GM19438 (cell line): ENCODE data around the gene CHL1.

ENCODE experiments used
- ATAC-seq: cut with Tn5 transposase; IDR thresholded peaks from one replicate; pipeline ENCODE4 v1.9.1; 2021; ENCODE audit warnings: low read depth; ENCODE audit not compliant: unreplicated experiment

Gene CHL1

DNA sequence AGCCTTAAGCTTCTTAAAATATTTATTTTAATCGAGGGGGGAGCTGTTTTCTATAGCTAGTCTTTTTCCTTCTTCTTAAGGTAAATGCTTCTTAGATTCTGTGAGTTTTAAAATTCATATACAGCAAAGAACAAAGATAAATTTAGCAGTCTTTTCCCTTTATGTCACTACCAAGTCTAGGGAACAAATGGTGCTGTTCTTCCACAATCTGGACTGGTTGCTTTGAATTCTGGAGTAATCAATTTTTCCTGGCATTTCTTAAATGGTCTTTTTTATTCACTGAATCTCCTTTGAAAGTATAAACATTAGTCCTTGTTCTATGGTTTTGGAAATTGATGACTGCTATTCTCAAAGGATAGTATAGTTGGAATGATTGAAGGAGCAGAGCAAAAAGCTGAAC, 82.8 kb downstream of the CHL1 start:
- ATAC-seq = no peak

DNA sequence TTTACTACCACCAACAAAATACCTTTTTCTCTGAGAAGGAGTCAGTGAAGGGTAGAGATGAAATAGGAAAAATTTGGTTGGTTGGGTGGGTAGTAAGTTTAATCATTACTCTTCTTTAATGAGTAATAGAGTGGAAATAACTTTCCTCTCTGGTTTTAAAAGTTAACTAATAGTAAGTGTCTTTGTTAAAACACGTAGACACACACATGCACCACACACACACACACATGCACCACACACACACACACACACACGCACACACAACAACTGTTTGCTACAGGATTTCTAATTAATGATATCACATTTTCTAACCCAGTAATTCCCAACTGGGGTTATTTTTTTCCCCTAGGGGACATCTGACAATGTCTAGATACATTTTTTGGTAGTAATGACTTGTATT, 84.1 kb downstream of the CHL1 start:
- no peak for ATAC-seq

DNA sequence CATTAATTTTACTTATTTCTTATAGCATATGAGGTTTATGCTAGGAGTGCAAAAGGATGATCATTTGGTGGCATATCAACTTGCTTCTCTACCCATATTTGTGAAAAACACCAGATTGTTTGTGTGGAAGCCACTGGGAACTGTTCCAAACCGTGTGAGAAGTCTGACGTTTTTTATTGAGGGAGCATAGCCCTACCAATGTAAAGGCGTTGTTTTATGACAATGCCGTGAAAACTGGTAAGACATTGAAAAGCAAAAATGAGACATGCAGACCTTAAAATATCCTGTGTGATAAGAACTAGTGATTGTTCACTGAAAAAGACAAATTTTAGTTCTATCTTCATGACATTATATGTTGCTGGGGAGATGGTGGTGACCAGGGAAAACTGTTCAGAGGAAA, 87.8 kb downstream of the CHL1 start:
- ATAC-seq = no peak

DNA sequence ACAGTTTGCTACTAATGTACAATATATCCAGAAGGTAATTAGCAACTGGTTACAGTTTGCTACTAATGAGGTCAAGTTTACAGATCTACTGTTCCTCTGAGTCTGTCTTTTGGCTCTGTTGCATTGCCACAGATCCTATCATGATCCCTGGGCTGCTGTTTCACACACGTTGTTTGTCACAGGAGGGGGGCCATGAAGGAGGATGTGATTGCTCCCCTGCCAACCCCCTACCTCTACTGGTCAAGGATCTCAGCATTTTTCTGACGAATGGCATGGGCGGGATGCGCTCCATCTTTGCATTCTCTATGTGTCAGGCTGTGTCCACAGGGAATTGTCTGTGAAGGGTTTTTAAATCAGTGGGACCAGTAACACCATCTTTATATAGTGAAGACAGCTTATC, 91.9 kb downstream of the CHL1 start:
- no peak for ATAC-seq

DNA sequence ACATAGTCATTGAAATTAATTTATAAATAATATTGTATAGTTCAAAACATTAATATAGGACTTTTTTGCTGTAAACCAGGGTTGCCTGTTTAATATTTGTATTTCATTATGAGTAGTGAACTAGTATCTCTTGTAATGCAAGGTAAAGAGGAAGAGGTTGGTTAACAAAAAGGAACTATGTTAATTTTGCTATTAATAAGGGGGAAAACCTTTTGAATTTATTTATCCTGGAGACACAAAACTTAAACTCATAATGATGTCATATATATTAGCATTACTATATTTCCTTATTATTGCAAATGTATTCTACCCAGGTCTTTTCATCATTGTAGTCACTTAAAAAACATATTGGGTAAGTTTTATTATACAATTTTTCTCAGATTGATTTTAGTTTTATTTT, 94.5 kb downstream of the CHL1 start:
- ATAC-seq = no peak

DNA sequence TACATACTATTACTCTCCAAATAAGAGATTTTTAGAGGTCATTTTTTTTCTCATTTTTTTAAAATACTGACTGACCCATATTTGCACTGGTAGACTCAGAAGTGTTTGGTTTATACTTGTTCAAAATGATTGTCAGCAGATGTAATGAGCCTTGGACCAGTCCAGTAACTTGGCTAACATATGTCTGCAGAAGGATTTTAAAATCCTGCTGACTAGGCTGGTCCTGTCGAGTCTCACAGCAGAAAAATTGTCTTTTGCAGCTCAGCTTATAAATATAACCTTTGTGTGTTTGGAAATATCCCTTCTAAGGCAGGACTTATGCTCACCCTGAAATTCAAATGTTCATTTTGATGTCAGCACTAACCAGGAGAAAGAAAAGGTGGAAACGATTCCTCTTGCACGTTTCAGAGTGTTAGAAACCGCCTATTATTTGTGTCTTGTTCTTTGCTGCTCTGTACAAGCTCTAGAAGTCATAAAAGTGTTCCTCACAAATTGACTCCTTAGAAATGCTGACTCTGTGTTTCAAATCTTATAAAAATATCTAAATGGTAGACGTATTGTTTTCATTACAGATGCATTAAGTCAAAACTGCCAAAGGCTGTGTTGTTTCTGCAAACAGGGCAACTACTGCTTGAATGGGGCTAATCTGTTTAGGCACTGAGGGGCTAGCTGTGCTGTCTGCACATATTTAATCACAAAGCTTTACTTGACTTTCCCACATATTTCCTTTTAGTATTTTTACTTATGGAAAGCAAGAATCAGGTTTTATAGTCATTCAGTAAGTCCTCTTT, 95.3 kb downstream of the CHL1 start:
- no peak for ATAC-seq

DNA sequence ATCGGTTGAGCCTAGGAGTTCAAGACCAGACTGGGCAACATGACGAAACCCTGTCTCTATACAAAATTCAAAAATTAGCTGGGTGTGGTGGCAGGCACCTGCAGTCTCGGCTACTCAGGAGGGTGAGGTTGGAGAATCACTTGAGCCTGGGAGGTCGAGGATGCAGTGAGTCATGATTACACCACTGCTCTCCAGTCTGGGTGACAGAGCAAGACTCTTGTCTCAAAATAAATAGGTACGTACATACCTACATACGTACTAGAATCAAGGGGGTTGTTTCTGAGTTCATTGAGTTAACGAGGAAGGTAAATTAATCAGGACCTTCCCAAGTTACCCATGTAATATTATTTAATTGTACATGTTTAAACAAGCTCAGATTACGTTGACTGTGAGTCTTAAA, 97.5 kb downstream of the CHL1 start:
- no peak for ATAC-seq

DNA sequence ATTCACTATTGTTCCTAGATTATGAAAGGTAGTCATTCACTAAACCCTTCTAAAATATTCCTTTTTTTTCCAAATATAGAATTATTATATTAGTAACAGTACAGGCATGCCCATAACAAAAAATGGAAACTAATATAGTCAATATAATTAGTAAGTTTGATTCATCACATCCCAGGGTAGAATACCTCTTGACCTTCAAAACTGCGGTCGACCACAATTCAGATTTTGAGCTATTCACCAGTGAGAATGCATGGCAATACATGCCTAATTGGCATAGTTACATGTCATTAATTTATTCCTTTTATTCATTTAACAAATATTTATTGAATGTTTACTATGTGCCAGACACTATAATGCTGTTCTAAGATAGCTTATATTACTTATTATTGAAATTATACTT, 98.0 kb downstream of the CHL1 start:
- no peak for ATAC-seq

DNA sequence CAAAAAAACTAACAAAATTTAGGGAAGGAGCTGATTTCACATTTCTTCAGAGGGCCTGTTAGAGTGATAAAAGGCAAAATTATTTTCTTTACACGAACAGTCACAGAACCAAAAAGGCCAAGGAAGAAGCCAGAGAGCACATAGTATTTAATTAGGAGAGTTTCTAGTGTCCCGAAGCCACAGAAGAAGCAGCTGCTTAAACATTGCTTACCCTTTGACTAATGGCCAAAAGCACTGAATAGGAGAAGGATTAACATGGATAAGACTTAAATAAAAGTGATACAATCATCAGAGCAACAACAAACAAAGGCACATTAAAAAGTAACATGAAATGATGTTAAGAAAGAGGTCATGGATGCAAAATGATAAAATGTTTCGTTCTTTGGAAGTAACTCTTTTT, 98.6 kb downstream of the CHL1 start:
- ATAC-seq = no peak

DNA sequence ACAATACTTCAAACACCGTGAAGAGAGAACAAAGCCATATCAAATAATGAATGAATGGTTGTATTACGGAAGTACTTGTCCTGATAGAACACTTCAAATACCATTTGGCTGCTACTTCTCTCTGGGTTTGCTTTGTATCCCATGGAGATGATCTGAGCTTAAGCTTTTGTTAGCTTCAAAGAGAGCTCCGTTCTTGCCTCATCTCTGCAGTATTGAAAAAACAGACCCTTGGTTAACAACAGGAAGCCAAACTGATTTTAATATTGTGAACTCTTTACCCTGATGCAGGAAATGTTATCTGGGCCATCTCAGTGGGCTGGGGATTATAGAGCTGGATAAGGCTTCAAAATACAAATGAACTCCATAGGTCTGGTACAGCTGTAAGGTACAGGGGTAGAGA, 101.0 kb downstream of the CHL1 start:
- ATAC-seq = no peak

DNA sequence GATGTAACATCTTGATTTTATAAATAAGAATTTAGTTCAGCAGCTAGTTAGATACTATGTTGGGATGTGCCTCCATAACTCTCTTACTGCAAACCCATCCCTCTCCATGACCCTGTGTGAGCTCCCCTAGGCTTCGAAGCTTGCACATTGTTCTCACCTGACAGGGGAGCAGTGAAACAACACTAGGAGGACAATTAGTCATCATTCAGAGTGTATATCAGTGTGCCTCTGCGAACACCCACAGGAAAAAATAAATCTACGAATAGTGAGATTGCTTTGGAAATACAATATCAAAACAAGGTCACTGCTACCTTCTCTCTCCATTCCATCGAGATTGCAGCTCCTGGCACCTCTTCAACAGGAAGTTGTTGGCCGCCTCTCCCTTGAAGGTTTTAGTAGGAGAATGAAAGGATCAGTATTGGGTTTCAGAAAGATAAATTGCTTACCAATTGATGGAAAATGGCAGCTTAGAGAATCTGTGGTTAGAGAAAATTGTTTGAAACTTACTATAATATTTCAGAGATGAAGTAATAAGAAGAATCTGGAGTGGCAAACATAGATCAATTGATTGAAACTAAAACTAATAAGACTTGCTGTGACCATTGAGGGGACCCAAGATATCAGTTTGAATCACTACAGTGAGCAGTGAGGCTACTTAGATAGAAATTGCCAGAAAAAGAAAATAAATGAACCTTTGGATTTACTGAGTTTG, 103.2 kb downstream of the CHL1 start:
- peak; percentile 50 for ATAC-seq

DNA sequence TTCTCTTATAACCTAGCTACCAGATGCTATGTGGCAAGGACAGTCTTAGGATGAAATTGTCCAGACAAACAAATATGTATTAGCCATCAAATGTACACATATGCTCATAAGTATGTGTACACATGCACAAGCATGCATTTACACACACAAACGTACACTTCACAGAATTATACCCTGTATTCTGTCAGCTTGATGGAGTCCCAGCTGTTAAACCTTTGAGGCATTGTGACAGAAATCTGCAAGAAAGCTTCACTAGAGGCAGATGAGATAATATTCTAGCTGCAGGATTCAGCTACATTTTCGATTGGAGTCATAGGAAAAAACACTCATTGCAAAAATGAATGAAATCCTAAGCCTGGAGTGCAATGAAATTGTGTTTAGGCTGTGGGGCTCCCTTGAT, 110.6 kb downstream of the CHL1 start:
- no peak for ATAC-seq

DNA sequence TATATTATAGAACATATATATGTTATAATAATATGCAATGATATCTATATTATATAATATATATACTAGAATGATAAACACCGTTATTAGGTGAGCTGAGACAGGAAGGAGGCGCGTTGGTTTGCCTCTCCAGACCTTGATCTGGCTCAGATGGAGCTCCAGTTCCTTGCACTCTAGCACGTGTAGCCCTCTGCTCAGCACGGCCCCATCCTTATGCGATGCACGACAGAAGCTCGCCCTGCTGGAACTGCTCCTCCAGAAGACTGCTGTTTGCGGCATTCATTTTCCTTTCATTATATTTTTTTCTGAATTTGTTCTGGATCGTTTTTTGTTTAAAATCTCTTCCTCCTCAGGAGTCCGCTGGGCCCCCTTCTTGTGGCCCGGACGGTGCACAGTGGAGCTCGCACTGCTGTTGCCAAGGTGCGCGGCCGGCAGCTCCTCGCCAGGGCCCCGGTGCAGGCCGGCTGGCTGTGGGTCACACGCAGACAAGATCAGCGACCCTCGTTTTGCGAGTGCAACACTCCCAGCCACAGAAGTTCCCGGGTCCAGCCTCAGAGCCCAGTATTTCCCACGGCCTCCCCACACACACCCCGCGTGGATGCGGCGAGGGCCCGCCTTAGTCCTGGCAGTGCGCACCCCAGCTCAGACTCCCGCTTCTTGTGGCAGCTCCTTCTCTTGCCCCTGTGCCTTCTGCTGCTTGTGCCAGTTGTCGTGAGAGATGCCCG, 112.2 kb downstream of the CHL1 start:
- ATAC-seq = peak; percentile 78

DNA sequence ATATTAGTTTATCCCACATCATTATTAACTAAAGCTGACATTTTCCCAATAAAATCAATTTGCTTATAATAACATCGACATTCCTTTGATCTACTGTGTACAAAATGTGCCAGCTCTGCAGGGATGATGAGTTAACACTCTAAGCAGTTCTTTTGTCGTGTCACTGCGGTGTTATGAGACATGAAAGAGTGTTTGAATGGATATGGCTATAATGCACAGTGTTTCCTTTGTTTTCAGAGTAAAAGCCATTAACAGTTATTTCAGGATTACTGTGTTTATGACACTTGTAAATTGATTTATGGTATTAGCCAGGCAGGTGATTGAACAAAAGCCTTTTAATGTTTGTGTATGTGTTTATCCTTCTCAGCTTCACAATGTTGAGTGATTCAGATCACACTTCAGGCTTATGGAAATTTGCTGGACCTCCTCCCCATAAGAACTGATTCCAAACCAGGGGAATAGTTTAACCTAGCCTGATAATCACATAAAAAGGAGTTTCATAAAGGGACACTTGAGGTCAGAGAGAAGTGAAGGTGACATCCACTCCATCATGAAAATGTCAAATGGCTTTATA, 115.7 kb downstream of the CHL1 start:
- ATAC-seq = no peak

DNA sequence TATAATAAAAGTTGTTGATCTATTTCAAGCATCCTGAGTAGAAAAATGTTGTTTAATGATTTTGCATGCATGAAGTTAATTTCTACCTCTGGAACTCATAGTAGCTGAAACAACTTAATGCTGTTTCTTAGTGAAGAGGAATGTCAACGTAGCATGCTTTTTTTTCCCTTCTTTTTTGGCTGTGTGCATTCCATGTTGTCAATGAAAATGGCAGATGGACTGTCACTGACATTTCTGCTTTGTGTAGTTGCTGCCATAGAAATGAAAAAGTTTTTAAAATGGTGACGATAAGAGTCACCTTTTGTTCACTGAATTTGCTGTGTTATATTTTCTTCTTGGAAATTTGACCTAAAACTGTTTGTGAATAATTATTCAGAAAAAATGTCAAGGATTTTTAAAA, 116.3 kb downstream of the CHL1 start:
- no peak for ATAC-seq

DNA sequence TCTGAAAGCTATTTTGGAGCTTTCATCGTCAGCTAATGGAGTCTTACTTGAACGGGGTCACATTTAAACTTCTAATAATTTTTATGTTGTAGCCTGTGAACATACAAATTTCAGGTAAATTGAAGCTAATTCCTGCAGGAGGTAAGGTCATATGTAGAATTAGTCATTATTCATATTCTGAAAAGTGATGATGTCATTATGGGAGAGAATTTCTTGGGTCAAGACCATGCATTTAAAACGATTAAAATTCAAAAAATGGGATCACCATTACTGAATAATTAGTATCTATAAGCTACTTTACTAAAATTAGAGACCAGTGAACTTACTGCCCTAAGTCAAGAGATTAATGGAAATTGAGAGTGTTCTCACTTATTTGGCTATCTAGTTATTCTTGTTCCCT, 120.4 kb downstream of the CHL1 start:
- no peak for ATAC-seq

DNA sequence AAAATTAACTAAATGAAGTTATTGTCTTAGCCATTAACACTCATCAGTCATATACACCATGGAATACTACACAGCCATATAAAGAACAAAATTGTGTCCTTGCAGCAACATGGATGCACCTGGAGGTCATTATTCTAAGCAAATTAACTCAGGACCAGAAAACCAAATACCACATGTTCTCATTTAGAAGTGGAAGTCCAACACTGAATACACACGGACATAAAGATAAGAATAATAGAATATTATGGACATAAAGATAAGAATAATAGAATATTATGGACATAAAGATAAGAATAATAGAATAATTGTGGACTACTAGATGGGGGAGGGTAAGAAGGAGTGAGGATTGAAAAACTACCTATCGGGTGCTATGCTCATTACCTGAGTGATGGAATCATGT, 122.3 kb downstream of the CHL1 start:
- ATAC-seq = no peak

DNA sequence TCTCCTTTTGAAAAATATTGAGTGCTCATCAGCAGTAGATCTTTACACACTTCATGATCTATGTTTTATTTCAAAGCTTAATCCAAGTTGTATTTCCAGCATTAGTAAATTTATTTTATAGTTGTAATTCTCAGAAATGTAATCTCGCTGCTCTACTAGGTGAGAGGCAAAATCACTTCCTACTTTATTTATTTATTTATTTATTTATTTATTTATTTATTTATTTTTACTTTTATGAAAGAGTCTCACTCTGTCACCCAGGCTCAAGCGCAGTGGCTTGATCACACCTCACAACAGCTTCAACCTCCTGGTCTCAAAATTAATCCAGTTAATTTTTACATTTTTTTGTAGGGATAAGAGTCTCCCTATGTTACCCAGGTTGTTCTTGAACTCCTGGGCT, 127.9 kb downstream of the CHL1 start:
- ATAC-seq = no peak

DNA sequence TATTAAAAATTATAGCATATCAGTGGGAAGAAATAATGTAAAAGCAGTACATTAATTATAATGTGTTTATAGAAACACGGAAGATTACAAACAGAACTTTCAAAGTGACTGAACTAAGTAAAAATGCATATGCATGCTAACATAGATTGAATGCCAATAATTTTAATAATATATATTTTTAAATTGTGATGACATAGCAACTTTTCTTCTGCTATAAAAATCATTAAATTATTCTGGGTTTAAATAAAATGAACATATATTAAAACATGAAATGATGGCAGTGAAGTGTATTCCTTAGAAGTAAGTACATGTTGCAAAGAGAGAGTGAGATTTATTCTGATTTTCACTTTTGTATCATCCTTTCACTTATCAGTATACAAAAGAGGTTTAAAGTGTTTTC, 128.9 kb downstream of the CHL1 start:
- no peak for ATAC-seq

DNA sequence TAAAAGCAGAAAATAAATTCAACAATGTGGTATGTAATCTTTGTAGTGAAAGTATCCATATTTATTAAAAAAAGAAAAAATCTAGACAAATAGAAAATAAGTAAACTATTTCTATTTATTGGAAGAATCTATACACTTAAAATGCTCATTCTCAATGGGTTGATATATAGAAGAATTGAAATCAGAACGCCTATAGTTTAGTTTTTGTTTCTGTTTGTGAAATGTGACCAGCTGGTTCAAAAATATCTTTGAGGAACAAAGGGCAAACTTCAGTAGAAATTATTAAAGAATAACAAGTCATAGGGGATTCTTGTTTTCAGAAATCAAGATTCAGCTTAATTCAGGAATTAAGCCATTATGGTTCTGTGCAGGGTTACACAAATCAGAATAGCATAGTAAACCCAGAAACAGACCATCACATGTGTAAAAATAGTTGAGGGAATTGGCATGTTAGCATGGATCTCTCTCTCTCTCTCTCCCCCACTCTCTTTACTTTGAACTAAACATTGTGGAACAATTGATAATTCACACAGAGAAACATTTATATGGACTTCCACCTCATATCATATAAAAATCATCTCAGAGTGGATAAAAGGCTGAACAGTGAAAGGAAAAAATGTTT, 134.0 kb downstream of the CHL1 start:
- no peak for ATAC-seq

DNA sequence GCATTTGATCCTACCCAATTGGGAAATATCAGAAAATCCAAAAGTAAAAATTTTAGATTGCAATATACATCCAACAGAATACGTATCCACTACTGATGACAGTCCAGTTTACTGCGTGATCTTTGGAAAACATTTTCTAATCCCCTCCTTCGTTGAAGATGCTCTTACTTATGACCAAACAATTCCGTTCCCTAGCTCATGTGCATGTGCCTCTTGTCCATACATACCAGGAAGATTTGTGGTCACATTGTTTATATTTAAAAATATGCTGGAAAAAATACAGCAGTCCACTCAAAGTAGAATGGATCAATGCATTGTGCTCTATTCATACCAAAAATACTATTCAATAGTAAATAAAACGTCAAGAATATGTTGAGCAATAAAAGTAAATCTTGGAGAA, 135.3 kb downstream of the CHL1 start:
- ATAC-seq = no peak
